GM18868 (cell line): ENCODE results near the gene GJB5.

Source experiments
- ATAC-seq: cut with Tn5 transposase; IDR thresholded peaks from one replicate; pipeline ENCODE4 v1.9.1; 2021; ENCODE audit warnings: mild to moderate bottlenecking, moderate library complexity; ENCODE audit not compliant: unreplicated experiment

GJB5 gene

GRCh38 chr1:34744851-34745250, 10.0 kb upstream of the GJB5 start:
- no peak for ATAC-seq

DNA sequence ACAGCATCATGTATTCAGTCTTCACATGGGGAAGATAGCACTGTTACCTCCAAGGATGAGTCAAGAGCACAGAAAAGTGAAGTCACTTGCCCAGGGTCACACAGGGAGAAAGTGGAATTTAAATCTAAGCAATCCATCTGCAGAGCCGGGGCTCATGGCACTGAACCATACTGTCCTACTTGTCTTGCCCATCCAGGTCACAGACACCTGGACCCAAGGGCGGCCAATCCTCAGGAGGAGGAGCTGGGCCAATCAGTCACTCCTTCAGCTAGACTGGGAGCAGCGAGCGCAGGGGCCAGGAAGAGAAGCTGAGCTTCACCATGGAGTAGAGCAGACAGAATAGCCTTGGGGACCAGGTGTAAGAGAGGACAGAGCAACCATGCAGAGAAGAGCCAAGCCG, 9.2 kb upstream of the GJB5 start:
- ATAC-seq = no peak

DNA sequence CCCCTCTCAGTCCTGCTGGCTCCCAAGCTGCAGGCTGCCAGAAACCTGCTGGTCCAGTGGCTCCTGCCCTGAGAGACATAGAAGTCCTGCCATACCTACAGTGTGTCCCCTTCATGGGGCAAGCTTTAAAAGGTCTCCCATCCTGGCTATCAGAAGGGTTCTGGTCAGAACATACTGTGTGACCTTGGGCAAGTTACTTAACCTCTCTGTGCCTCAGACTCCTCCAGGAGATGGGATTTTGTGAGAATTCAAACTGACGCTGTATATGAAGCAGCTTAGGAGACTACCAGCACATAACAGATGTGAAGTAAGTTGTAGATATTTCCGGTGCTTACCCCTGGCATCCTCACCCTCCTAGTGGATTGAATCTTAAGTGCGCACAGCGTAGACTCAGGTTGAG, 8.7 kb upstream of the GJB5 start:
- no peak for ATAC-seq

GRCh38 chr1:34746785-34747637, 7.8 kb upstream of the GJB5 start:
- ATAC-seq = no peak

GRCh38 chr1:34747638-34747941, 7.3 kb upstream of the GJB5 start:
- no peak for ATAC-seq

GRCh38 chr1:34749992-34750391, 4.9 kb upstream of the GJB5 start:
- no peak for ATAC-seq

DNA sequence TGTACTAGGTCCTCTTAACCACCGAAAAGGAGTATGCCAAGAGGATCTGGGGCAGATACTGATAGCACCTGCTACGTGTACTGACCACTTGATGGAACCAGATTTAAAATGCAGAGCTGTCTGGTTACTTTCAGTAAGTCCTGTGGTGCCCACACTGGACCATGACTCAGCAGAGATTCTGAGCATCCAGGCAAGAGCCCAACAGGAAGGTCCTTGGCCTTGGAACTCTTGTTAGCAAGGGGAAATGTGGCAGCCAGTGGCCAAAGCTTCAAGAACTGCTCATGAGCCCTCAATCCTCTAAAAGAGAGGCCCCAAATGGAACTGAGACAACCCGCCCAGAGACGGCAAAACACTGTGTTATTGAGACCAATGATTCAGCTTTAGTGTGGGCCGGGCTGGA, 4.2 kb upstream of the GJB5 start:
- ATAC-seq = no peak

DNA sequence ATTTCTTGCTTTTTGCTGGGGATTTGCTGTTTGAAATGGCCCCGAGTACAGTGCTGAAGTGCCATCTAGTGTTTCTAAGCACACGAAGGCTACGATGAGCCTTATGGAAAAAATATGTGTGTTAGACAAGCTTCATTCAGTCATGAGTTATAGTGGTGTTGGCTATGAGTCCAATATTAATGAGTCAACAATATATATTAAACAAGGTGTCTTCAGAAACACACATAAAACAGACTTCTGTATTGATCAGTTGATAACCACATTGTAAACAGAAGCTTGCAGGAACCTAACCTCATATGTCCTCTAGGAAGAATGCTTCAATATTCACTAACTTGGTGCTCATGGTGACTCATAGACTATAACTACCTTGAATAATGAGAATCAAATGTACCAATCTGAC, 1.7 kb upstream of the GJB5 start:
- ATAC-seq = no peak

GRCh38 chr1:34755961-34756360, 1.1 kb downstream of the GJB5 start:
- no peak for ATAC-seq

- no peak for ATAC-seq
These were observed 2.5 kb downstream of the GJB5 start for GRCh38 chr1:34757386-34757785.

GRCh38 chr1:34758751-34759150, 3.9 kb downstream of the GJB5 start:
- no peak for ATAC-seq

GRCh38 chr1:34759503-34760357, 4.9 kb downstream of the GJB5 start, which contains the start of gene GJB4:
GJB4 (plus strand) TSS chr1:34759740; CDS start chr1:34761255, 1,515 bp downstream.
- ATAC-seq = no peak

DNA sequence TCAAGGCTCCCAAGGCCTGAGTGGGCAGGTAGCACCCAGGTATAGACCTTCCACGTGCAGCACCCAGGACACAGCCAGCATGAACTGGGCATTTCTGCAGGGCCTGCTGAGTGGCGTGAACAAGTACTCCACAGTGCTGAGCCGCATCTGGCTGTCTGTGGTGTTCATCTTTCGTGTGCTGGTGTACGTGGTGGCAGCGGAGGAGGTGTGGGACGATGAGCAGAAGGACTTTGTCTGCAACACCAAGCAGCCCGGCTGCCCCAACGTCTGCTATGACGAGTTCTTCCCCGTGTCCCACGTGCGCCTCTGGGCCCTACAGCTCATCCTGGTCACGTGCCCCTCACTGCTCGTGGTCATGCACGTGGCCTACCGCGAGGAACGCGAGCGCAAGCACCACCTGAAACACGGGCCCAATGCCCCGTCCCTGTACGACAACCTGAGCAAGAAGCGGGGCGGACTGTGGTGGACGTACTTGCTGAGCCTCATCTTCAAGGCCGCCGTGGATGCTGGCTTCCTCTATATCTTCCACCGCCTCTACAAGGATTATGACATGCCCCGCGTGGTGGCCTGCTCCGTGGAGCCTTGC, 6.4 kb downstream of the GJB5 start:
- no peak for ATAC-seq

- ATAC-seq = no peak
These were observed 7.0 kb downstream of the GJB5 start for GRCh38 chr1:34761776-34762307.

DNA sequence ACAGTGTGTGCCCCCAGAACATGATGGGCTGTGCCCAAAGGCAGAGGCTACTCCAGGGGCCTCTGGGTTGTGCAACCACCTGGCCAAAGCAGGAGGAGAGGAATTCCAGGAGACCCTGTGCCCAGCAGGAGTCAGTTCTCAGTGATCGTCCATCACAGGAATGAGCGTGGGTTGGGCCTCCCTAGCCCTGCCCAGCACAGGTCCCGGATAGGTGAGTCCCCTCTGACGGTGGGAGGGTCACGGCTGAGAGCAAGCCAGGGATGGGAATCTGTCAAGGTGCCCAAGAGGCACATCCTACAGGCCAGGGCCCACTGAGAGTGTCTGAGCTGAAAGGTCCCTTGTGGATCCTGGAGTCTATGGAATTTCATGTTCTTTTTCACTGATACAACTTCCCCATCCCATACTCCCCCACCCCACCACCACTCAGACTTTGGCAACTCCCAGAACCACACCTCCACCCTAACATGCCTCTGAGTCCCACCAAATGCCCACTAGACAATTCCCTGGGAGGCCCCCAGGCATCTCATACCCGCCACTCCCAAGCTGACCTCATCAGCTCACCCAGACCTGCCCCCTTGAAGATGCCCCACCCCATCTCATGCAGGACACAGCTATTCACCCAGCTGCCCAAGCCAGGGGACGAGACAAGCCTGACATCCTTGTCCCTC, 7.8 kb downstream of the GJB5 start:
- no peak for ATAC-seq

- no peak for ATAC-seq
These were observed 8.4 kb downstream of the GJB5 start for GRCh38 chr1:34763142-34763781.

DNA sequence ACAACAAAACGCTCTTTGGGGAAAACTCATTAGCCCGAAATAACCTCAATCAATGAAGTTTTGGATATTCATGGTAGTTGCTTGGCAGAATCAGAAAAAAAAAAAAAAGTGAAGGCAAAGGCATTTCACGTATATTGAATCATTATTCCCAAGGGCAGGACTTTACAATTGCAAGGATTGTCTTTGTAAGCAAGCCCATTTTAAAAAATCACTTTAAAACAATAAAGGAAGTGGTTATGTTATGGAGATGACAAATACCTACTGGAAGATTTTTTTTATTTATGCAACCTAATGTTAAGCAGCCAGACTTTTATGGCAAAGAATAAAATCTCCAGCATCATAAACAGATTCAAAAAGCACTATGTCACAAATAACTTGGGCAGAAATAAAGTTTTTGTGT, 14.0 kb downstream of the GJB5 start:
- no peak for ATAC-seq

DNA sequence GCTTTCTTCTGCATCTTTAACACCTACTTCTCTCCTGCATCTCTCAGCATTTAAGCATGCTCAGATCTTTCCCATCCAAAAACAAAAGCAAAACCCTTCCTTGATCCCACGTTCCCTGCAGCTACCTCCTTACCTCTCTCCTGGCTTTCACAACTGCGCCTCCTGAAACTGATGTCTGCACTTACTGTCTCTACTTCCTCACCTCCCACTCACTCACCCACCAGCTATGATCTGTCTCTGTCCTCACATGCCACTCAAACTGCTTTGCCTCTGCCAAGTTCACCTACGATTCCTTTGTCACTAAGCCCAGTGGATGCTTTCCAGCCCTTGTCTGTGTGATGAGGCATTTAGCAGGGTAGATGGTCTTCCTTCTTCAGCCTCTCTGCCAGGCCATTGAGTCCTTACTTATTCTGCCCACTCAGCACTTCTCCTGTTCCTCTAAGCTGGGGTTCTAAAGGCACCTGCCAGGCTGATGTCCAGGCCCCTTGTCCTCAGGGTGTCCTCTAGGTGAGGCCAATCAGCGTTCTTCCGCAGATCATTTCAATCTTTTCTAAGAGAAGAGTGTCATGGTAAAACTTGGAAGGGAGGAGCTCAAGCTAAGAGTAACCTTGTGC, 16.2 kb downstream of the GJB5 start:
- no peak for ATAC-seq

DNA sequence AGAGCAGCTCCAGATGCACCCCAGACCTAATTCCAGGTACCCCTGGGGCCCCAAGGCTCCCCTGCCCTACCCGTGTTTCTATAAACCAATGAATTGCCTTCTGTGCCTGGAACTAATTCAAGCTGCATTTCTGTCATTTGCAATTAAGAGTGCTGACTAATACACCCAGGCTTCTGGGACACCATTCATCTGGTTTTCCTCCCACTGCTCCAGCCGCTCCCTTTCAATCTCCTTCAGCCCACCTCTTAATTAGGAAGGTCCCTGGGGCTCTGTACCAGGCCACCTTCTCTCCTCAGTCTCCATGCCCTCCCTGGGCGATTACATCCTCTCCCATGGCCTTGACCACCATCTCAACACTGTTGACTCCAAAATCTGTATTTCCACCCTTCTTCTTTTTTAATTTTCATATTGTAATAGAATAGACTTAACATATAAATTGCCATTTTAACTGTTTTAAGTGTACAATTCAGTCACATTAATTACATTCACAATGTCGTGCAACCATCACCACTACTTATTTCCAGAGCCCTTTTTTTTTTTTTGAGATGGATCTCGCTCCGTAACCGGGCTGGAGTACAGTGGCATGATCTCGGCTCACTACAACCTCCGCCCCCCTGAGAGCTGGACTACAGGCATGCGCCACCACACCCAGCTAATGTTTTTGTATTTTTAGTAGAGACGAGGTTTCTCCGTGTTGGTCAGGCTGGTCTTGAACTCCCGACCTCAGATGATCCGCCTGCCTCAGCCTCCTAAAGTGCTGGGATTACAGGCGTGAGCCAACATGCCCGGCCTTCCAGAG, 16.9 kb downstream of the GJB5 start:
- ATAC-seq = no peak
